ENCODE results near the gene CCDC51. TPM values are rescaled to one million over a fixed set of nuclear protein-coding genes. Genes with fewer than 3 reads are reported as not detected.
A peak's percentile ranks its signal among the peaks of the same experiment; 100 is the strongest.

Gene CCDC51
- total and polyA plus RNA-seq, 2 of the 13 experiments (the other 11 are each of a cell fraction or from before 2014, with no cell fraction given): 18.1 to 29.4 TPM

DNA sequence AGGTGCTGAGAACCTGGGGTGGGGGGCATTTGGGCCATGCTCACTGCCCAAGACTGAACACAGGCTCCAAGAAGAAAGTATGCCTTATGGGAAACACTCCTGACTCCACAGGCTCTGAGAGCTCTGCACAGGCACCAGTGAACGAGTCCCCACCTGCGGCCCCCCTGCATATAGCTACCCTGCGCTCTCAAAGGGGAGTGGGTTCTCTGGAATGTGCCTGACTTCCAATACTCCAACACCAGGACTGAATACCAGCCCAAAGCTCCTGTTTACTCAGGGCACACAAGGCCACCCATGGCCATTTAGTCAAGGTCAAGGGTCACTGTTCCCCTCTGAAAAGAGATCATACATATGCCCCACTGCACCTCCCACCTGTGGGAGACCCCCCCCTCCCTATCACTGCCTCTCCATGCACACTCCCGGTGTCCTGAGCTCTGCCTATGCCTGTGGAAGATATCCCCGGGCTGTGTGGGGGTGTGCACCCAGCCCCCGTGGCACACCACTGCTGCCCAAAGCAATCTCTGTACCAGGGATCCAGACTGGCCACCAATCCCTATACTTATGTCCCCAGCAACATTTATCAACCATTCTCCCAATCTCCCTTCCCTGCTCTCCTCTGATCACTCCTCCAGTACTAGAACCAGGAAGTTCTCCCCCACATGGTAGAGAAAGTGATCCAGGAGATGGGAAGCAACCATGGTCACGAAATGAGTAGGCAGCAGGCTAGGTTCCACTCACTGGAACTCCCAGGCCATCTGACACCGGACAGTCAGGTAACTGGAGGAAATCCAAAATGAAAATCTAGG, 8.5 kb downstream of the CCDC51 start (continued):
- TF ChIP-seq MYNN (CRISPR knock-in tag; IDR thresholded peaks at IDR 0.05; ENCODE audit: low read depth) (no peak), TFE3 (CRISPR knock-in tag; IDR thresholded peaks at IDR 0.05) (peak; percentile 64), FOXJ3 (CRISPR knock-in tag; IDR thresholded peaks at IDR 0.05; ENCODE audit: borderline replicate concordance) (peak; percentile 63; the same call in 1 of the 2 replicates), ZNF547 (CRISPR knock-in tag; IDR thresholded peaks at IDR 0.05) (0 out of 2 replicates have a peak, but pooled peaks have one; percentile 50), DNMT3B (CRISPR knock-in tag; conservative IDR thresholded peaks at IDR 0.05) (no peak), ZNF761 (CRISPR knock-in tag; conservative IDR thresholded peaks at IDR 0.05) (no peak), RFX5 (IDR thresholded peaks at IDR 0.05; ENCODE audit: low read depth, low read length) (no peak), SOX6 (IDR thresholded peaks at IDR 0.05) (no peak), SOX6 (CRISPR knock-in tag; IDR thresholded peaks at IDR 0.05) (peak; percentile 85), PHF21A (CRISPR knock-in tag; IDR thresholded peaks at IDR 0.05) (peak; percentile 93), TAF1 (CRISPR knock-in tag; IDR thresholded peaks at IDR 0.05) (peak; percentile 22; the same call in 1 of the 2 replicates), MXI1 (IDR thresholded peaks at IDR 0.05; ENCODE audit: borderline replicate concordance, low read depth, low read length) (peak; percentile 18; the same call in 1 of the 3 replicates), SAP130 (CRISPR knock-in tag; IDR thresholded peaks at IDR 0.05; ENCODE audit: low read depth) (peak; percentile 93), DPF2 (CRISPR knock-in tag; IDR thresholded peaks at IDR 0.05; ENCODE audit: borderline replicate concordance, low read depth) (peak; percentile 79), PITX1 (CRISPR knock-in tag; IDR thresholded peaks at IDR 0.05) (peak; percentile 90), ZMAT3 (CRISPR knock-in tag; conservative IDR thresholded peaks at IDR 0.05) (no peak), SMAD3 (CRISPR knock-in tag; IDR thresholded peaks at IDR 0.05) (0 out of 2 replicates have a peak, but pooled peaks have one; percentile 47), PHF8 (CRISPR knock-in tag; IDR thresholded peaks at IDR 0.05) (0 out of 2 replicates have a peak, but pooled peaks have one; percentile 14), RELA (CRISPR knock-in tag; IDR thresholded peaks at IDR 0.05) (no peak), CHD4 (IDR thresholded peaks at IDR 0.05; ENCODE audit: borderline replicate concordance, low read length) (peak; percentile 57; the same call in 1 of the 2 replicates), BCL6 (CRISPR knock-in tag; IDR thresholded peaks at IDR 0.05) (peak; percentile 80), ELF1 (CRISPR knock-in tag; IDR thresholded peaks at IDR 0.05) (peak; percentile 56; the same call in 1 of the 2 replicates), ZNF782 (CRISPR knock-in tag; IDR thresholded peaks at IDR 0.05; ENCODE audit: borderline replicate concordance) (no peak), HHEX (CRISPR knock-in tag; IDR thresholded peaks at IDR 0.05) (peak; percentile 79), GATAD2A (CRISPR knock-in tag; IDR thresholded peaks at IDR 0.05) (peak; percentile 95), SMC3 (IDR thresholded peaks at IDR 0.05; ENCODE audit: low read length) (no peak), HMG20A (CRISPR knock-in tag; IDR thresholded peaks at IDR 0.05; ENCODE audit: borderline replicate concordance) (peak; percentile 85)
- TF ChIP-seq, protein P1, sequence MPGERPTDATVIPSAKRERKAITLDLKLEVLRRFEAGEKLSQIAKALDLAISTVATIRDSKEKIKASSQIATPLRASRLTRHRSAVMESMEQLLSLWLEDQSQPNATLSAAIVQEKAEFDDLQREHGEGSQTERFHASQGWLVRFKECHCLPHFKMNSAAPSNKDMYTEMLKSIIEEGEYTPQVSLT (CRISPR knock-in tag; IDR thresholded peaks at IDR 0.05; ENCODE audit: borderline replicate concordance, low read depth): no peak
- TF ChIP-seq, protein P2, sequence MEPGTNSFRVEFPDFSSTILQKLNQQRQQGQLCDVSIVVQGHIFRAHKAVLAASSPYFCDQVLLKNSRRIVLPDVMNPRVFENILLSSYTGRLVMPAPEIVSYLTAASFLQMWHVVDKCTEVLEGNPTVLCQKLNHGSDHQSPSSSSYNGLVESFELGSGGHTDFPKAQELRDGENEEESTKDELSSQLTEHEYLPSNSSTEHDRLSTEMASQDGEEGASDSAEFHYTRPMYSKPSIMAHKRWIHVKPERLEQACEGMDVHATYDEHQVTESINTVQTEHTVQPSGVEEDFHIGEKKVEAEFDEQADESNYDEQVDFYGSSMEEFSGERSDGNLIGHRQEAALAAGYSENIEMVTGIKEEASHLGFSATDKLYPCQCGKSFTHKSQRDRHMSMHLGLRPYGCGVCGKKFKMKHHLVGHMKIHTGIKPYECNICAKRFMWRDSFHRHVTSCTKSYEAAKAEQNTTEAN (CRISPR knock-in tag; conservative IDR thresholded peaks at IDR 0.05): no peak
- TF ChIP-seq, protein P3, sequence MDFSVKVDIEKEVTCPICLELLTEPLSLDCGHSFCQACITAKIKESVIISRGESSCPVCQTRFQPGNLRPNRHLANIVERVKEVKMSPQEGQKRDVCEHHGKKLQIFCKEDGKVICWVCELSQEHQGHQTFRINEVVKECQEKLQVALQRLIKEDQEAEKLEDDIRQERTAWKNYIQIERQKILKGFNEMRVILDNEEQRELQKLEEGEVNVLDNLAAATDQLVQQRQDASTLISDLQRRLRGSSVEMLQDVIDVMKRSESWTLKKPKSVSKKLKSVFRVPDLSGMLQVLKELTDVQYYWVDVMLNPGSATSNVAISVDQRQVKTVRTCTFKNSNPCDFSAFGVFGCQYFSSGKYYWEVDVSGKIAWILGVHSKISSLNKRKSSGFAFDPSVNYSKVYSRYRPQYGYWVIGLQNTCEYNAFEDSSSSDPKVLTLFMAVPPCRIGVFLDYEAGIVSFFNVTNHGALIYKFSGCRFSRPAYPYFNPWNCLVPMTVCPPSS (IDR thresholded peaks at IDR 0.05): no peak

Measured in HepG2 (cell line).